Activated T-cell treated with anti-CD3 and anti-CD28 coated beads, Interleukin-2, amount 50 U/mL, for 48 hours (primary cell): Measurements from ENCODE around the gene SPATA20.

ENCODE experiments used
- DNase-seq, 2 experiments: peaks; one replicate each; pipeline ENCODE4 v3.0.0-alpha.2; 2020

SPATA20 gene

GRCh38 chr17:50604513-50604912 is 57.5 kb downstream of the SPATA20 start:
- DNase-seq, result no peak

- DNase-seq, result no peak
These were observed 58.5 kb downstream of the SPATA20 start for GRCh38 chr17:50605429-50605828.
